ENCODE measurements around the gene XPNPEP3.

Gene XPNPEP3

GRCh38 chr22:40979198-40979597, 122.2 kb downstream of the XPNPEP3 start:
- no peak for DNase-seq (ENCODE audit: low read depth)
- no peak for TF ChIP-seq CTCF (conservative IDR thresholded peaks at IDR 0.05; ENCODE audit: control insufficient read depth, insufficient read depth, low read depth, low read length)
- H3K4me3 ChIP-seq (ENCODE audit: control insufficient read depth, low read depth, low read length) = no peak overlapping the region

GRCh38 chr22:40979871-40980270, 122.9 kb downstream of the XPNPEP3 start:
- no peak for TF ChIP-seq CTCF (conservative IDR thresholded peaks at IDR 0.05; ENCODE audit: control insufficient read depth, insufficient read depth, low read depth, low read length)
- H3K4me3 ChIP-seq (ENCODE audit: control insufficient read depth, low read depth, low read length) = no peak overlapping the region
- DNase-seq (ENCODE audit: low read depth) = no peak
